Heart right ventricle (tissue), 16 donors: ENCODE measurements around the gene EIF2B2. TPM values are rescaled to one million over a fixed set of nuclear protein-coding genes. Genes with fewer than 3 reads are reported as not detected.
A peak's percentile ranks its signal among the peaks of the same experiment; 100 is the strongest.

Experiments
- ATAC-seq, 8 donors: fragments of 200-7000 bp; cut with Tn5 transposase; one replicate each; pipeline ENCODE4 v1.9.1; 2020; ENCODE audit warnings: mild to moderate bottlenecking in 8 of 8, moderate library complexity in 8 of 8, moderate number of reproducible peaks in 1 of 8
- DNase-seq, 2 donors: peaks; one replicate each; pipeline ENCODE4 v3.0.0-alpha.2; 2020
- H3K27ac ChIP-seq, 10 donors: fragments of 200-600 bp; sonication (generic) in 2 of 10; one replicate each; pipeline versions ENCODE4 v1.5.0 to v1.8.0; 2020 to 2022; ENCODE audit warnings: mild to moderate bottlenecking in 3 of 10
- H3K27me3 ChIP-seq, 7 donors: fragments of 200-600 bp; one replicate each; pipeline ENCODE4 v1.8.0; 2021 to 2022; ENCODE audit warnings: mild to moderate bottlenecking in 2 of 7
- H3K36me3 ChIP-seq, 9 donors: fragments of 200-600 bp; sonication (generic) in 1 of 9; one replicate each; pipeline versions ENCODE4 v1.5.0 to v1.8.0; 2020 to 2022; ENCODE audit warnings: mild to moderate bottlenecking in 2 of 9
- H3K4me1 ChIP-seq, 9 donors: fragments of 200-600 bp; sonication (generic) in 1 of 9; one replicate each; pipeline versions ENCODE4 v1.5.0 to v1.8.0; 2020 to 2022; ENCODE audit warnings: mild to moderate bottlenecking in 4 of 9
- H3K4me3 ChIP-seq, 10 donors: fragments of 200-600 bp; sonication (generic) in 2 of 10; one replicate each; pipeline versions ENCODE4 v1.5.0 to v1.8.0; 2020 to 2022; ENCODE audit warnings: mild to moderate bottlenecking in 7 of 10, moderate library complexity in 2 of 10
- H3K9me3 ChIP-seq, 11 donors: fragments of 200-600 bp in 10 of 11; sonication (generic) in 2 of 11; one replicate each; pipeline versions ENCODE4 v1.5.0 to v1.8.0; 2013 to 2022; ENCODE audit warnings: mild to moderate bottlenecking in 2 of 11, control low read depth in 1 of 11, moderate library complexity in 1 of 11
- CTCF ChIP-seq, 9 donors: fragments of 200-600 bp; sonication (generic) in 2 of 9; IDR thresholded peaks; one replicate each; pipeline versions ENCODE4 v1.5.0 to v1.8.0; 2021 to 2022; ENCODE audit warnings: antibody characterized with exemption in 9 of 9, mild to moderate bottlenecking in 5 of 9, moderate library complexity in 1 of 9
- WGBS, 2 donors: extraction: QIAGEN DNeasy Blood & Tissue Kit; methylation state at CpG; one replicate each; pipeline ENCODE4 v1.1.7; 2013; ENCODE audit warnings: inconsistent platforms in 1 of 2; 5-methylcytosine and 5-hydroxymethylcytosine counted together
- intact Hi-C, 10 donors: fragments of 100-400 bp; cut with DNase I; formaldehyde crosslinking; loops; one replicate each; pipeline versions ENCODE4 v1.11.1 to v1.14.2; 2022
- polyA plus RNA-seq, 2 donors: library from polyadenylated mRNA; stranded (reverse); fragments of 200-250 nt; gene quantifications; one replicate each; pipeline ENCODE4 v1.2.3, GENCODE V29; 2013
- total RNA-seq, 10 donors: library from RNA; stranded (reverse); fragmentation: NEBNext Ultra II Directional in 3 of 10; extraction: Animal tissue kit (Norgen Biotek cat#: 25700) in 3 of 10; gene quantifications; one replicate each; pipeline versions ENCODE4 v1.2.1 to v1.2.4, GENCODE V29; 2021 to 2023
- donor health status: Arrhythmogenic right ventricular cardiomyopathy.
- donor health status: ischemic (EF 13 %, LVEDD 7.1; RV severe dilation, severe dysfunction).
- donor health status: healthy with polysubstance abuse.
- donor health status: DM: no; HTN: yes; CAD: no.
- donor health status: DM: no; HTN: no; CAD: no.
- donor health status: ischemic (EF 25% LVEDD 6.9; RV normal size, moderate dysfunction).
- donor health status: ischemic (EF 25% LVEDD 5.7; RV mildly dilated, moderate dysfunction).
- donor health status: healthy.
- donor health status: DM: yes; HTN: yes; CAD: no.
- donor health status: Ischemic cardiomyopathy.
- donor health status: ischemic (EF 35%, LVEDD 5.7; RV mildly dilated, moderate dysfunction).
- donor health status: nonischemic (EF 11% LVEDD 7.7; RV severe dilation, severe dysfunction).
- donor health status: DM: yes; HTN: yes; CAD: no.
- donor health status: PGD.
- donor health status: ischemic (EF 29% LVEDD 5.4; RV normal size, mild dysfunction).
- donor health status: nonischemic (EF 23%, LVEDD 6.1; RV moderate dilation, normal function).

The EIF2B2 gene
- total and polyA plus RNA-seq, 12 donors = 14.3 to 60.4 (median 31.5) TPM

- Histone ChIP-seq H3K27me3 (no peaks in the 10 kb centered on the region), H3K4me3 (no peak overlapping the region), H3K36me3 (peaks cover 0 to 25% (median 9%) of the 10 kb centered on the region in 9 donors), H3K4me1 (peaks cover 0 to 31% (median 21%) of the 10 kb centered on the region in 9 donors), H3K9me3 (peaks cover 0 to 13% (median 0%) of the 10 kb centered on the region in 11 donors), H3K27ac (no peak overlapping the region)
- DNase-seq (no peak), ATAC-seq (no peak)
- 92 to 99% methylated on average over 2 of the region's 2 CpGs for WGBS, 2 donors
- TF ChIP-seq CTCF (IDR thresholded peaks at IDR 0.05) = no peak
- intact Hi-C loops = loop anchor here in 9 of 10 donors (5.0 to 10.0 kb wide), 9 partner anchors 34 to 74 kb away; partner anchors contain the start of genes ZC2HC1C (in 3 of the 9), PGF (in 2 of the 9), ACYP1 (in 1 of the 9) and MLH3 (in 1 of the 9)
These were observed 1.5 kb upstream of the EIF2B2 start for GRCh38 chr14:75001261-75001660.

GRCh38 chr14:75001899-75002298 is 822 bp upstream of the EIF2B2 start:
- intact Hi-C loops = loop anchor here in 9 of 10 donors (5.0 to 10.0 kb wide), 9 partner anchors 35 to 73 kb away; partner anchors contain the start of genes ZC2HC1C (in 3 of the 9), PGF (in 2 of the 9), ACYP1 (in 1 of the 9) and MLH3 (in 1 of the 9)
- Histone ChIP-seq H3K4me3 (peak overlapping the region; percentile 73 to 95 (median 86)), H3K27me3 (no peaks in the 10 kb centered on the region), H3K36me3 (peaks cover 0 to 31% (median 14%) of the 10 kb centered on the region in 9 donors), H3K4me1 (peaks cover 0 to 31% (median 21%) of the 10 kb centered on the region in 9 donors), H3K9me3 (peaks cover 0 to 7% (median 0%) of the 10 kb centered on the region in 11 donors), H3K27ac (peak overlapping the region; percentile 59 to 94 (median 90))
- ATAC-seq (peak in 1 of 8 donors; percentile 1), DNase-seq (no peak)
- WGBS, 2 donors = 98% methylated on average over 1 of the region's 1 CpG
- TF ChIP-seq CTCF (IDR thresholded peaks at IDR 0.05) = no peak

- no peak for DNase-seq
- WGBS, 2 donors = 9% methylated on average over 18 of the region's 18 CpGs
- Histone ChIP-seq H3K9me3 (peaks cover 0 to 7% (median 0%) of the 10 kb centered on the region in 11 donors), H3K4me1 (peaks cover 0 to 31% (median 21%) of the 10 kb centered on the region in 9 donors), H3K27me3 (no peaks in the 10 kb centered on the region), H3K4me3 (peak overlapping the region; percentile 73 to 95 (median 86)), H3K36me3 (peaks cover 0 to 47% (median 26%) of the 10 kb centered on the region in 9 donors), H3K27ac (peak overlapping the region; percentile 9 to 94 (median 90))
- no peak for TF ChIP-seq CTCF (IDR thresholded peaks at IDR 0.05)
- peak in 4 of 8 donors; percentile 5 to 40 (median 22) for ATAC-seq
- intact Hi-C loops = loop anchor here in 9 of 10 donors (5.0 to 10.0 kb wide), 9 partner anchors 36 to 71 kb away; partner anchors contain the start of genes ZC2HC1C (in 3 of the 9), PGF (in 2 of the 9), ACYP1 (in 1 of the 9) and MLH3 (in 1 of the 9)
These were observed 718 bp downstream of the EIF2B2 start for GRCh38 chr14:75003250-75004027.

GRCh38 chr14:75005357-75005756 is 2.6 kb downstream of the EIF2B2 start:
- 88 to 91% methylated on average over 3 of the region's 3 CpGs for WGBS, 2 donors

More at GRCh38 chr14:75005357-75005756, 2.6 kb downstream of the EIF2B2 start:
- intact Hi-C loops = loop anchor here in 4 of 10 donors (5.0 to 10.0 kb wide), 5 partner anchors 49 to 69 kb away; partner anchors contain the start of genes ACYP1 (in 1 of the 4), MLH3 (in 1 of the 4), PGF (in 1 of the 4) and ZC2HC1C (in 1 of the 4)
- TF ChIP-seq CTCF (IDR thresholded peaks at IDR 0.05) = no peak
- Histone ChIP-seq H3K36me3 (peaks cover 0 to 66% (median 37%) of the 10 kb centered on the region in 9 donors), H3K27ac (no peak overlapping the region), H3K4me3 (no peak overlapping the region), H3K4me1 (peaks cover 0 to 31% (median 21%) of the 10 kb centered on the region in 9 donors), H3K27me3 (no peaks in the 10 kb centered on the region), H3K9me3 (peaks cover 0 to 7% (median 0%) of the 10 kb centered on the region in 11 donors)
- DNase-seq = no peak
- no peak for ATAC-seq
